Left ventricle myocardium superior (tissue), 1 donor: Measurements from ENCODE around the gene CCNL2. TPM values are rescaled to one million over a fixed set of nuclear protein-coding genes. Genes with fewer than 3 reads are reported as not detected.

Experiments used
- ATAC-seq: fragments of 200-7000 bp; cut with Tn5 transposase; one replicate; pipeline ENCODE4 v1.9.1; 2020; ENCODE audit warnings: mild to moderate bottlenecking, moderate library complexity
- DNase-seq: peaks from one replicate; pipeline ENCODE4 v3.0.0-alpha.2; 2020
- intact Hi-C: fragments of 100-400 bp; cut with micrococcal nuclease; formaldehyde crosslinking; loops from one replicate; pipeline ENCODE4 v1.11.0; 2022
- total RNA-seq: library from RNA; stranded (reverse); fragmentation: NEBNext Ultra II Directional; extraction: Animal tissue kit (Norgen Biotek cat#: 25700); gene quantifications from one replicate; pipeline ENCODE4 v1.2.1, GENCODE V29; 2021
- donor health status: DM: no; HTN: yes; CAD: no; lungs with severe emphysema.

Gene CCNL2
- total RNA-seq, 1 donor from 2014 or later = 61.0 TPM

DNA sequence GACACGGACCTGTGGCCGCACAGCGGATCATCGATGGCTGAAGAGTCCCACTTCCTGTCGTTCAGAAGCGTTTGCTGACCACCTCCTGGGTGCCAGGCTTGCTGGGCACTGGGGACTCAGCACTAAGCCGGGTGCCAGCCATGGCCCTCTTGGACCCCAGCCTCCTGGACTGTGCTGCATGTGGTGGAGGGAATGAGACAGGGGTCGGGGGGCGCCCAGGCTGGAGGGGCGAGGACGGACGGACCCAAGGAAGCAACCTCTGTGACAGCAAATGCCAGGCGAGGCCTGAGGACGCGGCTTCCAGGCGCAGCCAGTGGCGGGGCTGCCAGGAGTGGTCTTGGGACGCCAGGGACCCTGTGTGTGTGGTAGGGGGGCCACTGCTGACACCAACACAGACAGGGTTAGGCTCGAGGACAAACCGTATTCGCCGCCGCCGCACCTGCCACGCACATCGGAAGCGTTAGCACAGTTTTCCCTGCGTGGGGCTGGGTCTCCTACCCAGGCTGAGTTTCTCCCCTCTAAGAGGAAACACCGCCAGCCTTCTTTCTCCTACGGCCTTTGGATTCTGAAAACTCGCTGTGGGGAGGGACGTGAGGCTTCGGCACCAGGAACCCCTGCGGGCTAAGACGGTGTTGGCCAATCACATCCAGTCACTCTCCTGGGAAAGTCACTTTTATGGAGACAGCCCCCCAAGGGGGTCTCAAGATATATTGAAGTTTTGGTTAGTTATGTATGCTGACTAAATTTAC is 37.7 kb downstream of the CCNL2 start:
- peak; percentile 35 for DNase-seq
- no peak for ATAC-seq
- intact Hi-C loops = no loop called here

DNA sequence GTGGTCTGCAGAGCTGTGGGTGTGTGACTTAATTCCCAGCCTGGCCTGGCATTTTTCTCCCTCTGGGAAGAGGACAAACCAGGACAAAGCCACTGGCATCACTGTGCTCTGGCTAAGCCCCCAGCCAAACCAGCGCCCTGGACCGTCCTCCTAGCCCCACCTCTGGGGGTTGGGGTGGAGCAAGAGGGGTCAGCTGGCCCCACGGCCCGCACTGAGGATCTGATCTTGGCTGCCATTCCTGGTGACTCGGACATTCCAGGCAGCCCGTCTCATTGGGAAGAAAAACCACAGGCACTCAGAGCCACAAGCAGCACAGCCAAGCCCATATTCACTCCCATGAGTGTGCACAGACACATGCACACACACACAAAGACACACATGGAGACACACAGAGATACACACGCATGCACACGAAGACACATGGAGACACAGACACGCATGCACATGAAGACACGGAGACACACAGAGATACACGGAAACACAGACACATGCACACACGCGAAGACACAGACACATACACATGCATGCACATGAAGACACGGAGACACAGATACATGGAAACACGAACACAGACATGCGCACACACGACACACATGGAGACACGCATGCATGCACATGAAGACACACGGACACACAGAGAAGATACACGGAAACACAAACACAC is 38.5 kb downstream of the CCNL2 start:
- ATAC-seq (peak; percentile 68), DNase-seq (peak; percentile 76)
- intact Hi-C loops = no loop called here

DNA sequence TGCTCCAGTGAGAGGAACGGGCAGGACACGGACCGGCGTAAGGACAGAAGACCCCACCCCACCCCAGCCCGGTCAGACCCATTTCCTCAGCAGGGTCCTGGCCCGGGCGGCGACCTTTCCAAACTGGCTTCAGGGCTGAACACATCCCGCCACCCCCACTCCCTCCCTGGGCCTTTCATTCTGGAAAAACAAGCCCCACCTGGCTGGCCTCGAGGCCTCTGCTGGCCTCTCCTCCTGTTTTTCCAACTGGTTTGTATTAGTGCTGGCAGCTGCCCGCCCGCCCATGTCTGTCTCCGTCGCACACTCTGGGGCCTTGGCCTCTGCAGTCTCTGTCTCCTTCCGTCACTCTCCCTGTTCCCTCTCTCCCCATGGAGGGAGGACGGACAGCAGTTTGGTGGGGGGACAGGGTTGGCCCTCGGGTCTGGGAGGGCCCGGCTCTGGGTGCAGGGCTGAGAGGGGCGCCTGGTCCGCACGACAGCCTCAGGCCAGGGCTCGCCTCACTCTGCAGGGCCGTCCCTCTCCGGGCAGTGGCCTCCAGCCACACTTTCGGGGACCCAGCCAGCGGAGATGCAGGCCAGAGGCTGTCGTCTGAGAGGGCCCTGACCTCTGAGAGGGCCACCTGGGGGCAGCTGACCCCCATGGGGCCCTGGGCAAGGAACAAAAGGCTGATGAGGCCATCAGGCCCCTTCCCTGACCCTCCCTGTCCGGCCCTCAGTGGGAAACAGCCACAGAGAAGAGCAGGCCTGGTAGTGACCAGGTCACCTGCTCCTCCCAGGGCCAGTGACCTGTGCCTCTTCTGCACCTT is 39.3 kb downstream of the CCNL2 start:
- ATAC-seq = peak; percentile 51
- intact Hi-C loops = no loop called here
- peak; percentile 69 for DNase-seq

DNA sequence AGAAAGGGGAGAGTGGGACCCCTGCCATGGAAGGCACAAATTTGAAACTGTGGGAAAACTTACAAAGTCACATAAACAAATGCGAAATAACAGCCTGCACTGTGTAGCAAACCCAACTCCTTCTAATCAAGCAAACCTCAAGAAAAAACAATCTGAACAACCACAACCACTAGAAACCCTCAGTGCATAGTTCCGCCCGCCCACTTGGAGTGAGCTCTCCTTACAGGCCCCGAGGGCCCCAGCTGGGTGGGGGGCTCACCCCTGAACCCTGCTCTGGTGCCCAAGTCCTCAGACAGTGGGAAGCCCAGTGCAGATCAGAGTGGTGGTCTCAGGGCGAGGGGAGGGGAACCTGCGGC is 39.8 kb downstream of the CCNL2 start:
- peak; percentile 46 for DNase-seq
- ATAC-seq = peak; percentile 13
- intact Hi-C loops = no loop called here

DNA sequence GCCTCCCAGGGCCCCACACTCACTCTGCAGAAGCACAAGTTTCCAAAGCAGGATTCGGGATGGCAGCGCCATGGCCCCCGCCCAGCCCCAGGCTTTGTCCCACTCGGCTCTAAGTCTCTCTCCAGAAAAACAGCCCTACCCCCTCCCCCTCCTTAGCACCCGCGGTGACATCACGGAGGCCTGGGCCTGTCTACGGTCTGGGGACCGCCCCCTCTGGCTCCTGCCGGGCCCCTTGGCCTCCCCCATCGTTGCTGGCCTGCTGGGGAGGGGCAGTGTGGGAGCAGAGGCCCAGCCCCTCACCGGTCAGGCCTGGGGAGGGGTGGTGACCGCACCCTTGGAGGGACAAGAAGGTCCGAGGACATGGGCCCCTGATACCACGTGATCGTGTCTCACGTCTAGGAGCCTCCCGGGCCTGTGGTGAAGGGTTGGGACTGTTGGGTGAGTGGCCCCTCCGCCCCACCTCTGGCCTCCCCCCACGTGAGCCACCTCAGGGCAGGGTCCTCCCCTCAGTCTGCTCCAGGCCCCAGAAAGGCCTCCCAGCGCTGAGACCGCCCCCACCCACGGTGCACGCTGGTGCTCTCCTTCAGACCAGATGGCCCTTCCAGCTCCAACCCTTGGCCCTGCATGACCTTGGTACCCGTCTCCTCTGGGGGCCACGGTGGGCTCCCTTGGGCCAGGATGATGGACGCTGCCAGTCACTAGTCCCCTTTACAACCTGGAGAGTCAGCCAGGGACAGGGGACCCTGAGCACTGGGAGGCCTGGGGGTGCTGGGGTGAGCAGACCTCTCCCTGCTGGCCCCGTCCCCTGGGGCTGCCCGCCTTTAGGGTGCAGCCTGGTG is 40.5 kb downstream of the CCNL2 start, which contains the start of gene MXRA8:
MXRA8 (minus strand) TSS at position 123 of the 839 bp plus-strand sequence; CDS start at position 72, 51 bp downstream.
- intact Hi-C loops = no loop called here
- DNase-seq = peak; percentile 87
- peak; percentile 74 for ATAC-seq

GRCh38 chr1:1357871-1358432 is 41.2 kb downstream of the CCNL2 start:
- peak; percentile 37 for DNase-seq
- intact Hi-C loops = no loop called here
- ATAC-seq = no peak

DNA sequence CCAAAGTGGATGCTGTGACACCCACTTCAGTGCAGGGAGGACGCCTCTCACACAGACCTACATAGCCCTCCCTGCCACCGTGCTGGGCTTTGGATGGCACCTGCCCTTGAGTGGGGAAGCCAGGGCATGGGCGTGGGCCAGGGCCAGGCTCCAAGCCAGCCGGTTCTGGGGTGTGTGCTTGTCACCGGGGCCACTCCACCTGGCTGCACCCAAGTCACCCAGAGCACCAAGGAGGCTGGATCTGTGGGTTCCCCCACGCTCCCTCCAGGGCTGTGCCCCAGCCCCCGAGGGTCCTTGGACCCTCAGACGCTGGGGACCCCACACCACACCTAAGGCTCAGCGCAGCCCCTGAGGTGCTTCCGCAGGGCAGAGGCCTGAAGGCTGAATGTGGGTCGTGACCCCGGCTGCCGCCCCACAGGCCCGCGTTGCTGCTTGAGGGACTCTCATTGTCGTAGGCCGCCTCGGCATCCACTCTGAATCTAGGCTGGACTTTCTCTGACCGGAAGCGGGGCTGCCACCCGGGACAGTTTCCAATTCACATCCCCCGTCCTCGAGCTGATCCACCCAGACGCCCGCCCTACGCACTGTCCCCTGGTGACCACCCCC is 42.2 kb downstream of the CCNL2 start:
- intact Hi-C loops = no loop called here
- ATAC-seq (no peak), DNase-seq (peak; percentile 43)

GRCh38 chr1:1356166-1356795 is 42.9 kb downstream of the CCNL2 start:
- no peak for ATAC-seq
- DNase-seq = peak; percentile 25

GRCh38 chr1:1355416-1355815 is 43.7 kb downstream of the CCNL2 start:
- intact Hi-C loops = no loop called here
- DNase-seq (peak; percentile 74), ATAC-seq (no peak)

More at GRCh38 chr1:1356166-1356795, 42.9 kb downstream of the CCNL2 start:
- intact Hi-C loops = no loop called here

- DNase-seq (peak; percentile 38), ATAC-seq (no peak)
- intact Hi-C loops = no loop called here
These were observed 44.6 kb downstream of the CCNL2 start for GRCh38 chr1:1354271-1355247.

GRCh38 chr1:1353389-1354151 is 45.6 kb downstream of the CCNL2 start:
- intact Hi-C loops = no loop called here
- ATAC-seq (no peak), DNase-seq (peak; percentile 40)

- ATAC-seq (no peak), DNase-seq (peak; percentile 35)
- intact Hi-C loops = no loop called here
These were observed 46.2 kb downstream of the CCNL2 start for GRCh38 chr1:1352786-1353388.

- ATAC-seq = peak; percentile 43
- DNase-seq = peak; percentile 76
- intact Hi-C loops = no loop called here
These were observed 47.4 kb downstream of the CCNL2 start for GRCh38 chr1:1351511-1352427.

DNA sequence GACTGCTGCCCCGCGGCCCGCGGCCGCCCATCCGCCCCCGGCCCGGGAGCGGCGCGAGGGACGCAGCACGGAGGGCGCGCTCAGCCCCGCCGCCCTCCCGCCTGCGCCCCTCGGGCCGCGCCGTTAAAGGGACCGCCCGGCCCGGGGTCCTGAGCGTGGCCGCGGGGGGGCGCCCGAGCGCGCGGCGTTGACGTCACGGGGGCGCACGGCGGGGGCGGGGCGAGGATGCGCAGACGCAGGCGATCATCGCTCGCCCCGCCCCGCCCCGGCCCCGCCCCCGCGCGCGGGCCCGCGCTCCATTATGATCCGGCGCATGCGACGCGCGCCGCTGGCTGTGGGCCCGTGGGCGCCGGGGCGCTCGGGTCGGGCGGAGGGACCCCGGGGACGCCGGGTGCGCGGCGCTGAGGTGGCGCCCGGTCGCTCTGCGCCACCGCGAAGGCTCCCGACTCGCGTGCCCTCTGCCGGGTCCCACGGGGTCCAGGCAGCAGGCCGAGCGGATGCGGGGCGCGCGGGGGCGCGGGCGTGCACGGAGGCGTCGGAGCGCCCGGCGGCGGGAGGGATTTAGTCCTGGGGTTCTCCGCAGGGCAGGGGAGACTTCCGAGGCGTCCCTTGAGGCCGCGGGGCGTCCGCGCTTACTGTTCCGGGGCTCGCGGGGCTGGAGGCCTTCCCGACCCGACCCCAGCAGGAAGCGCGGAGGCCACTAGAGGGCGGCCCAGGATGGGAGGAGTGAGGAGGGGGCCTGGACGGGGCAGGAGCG is 49.7 kb downstream of the CCNL2 start, which contains the start of gene DVL1:
DVL1 (minus strand) TSS at position 163 of the 757 bp plus-strand sequence. CDS start 353 bp downstream, outside the sequence.
- ATAC-seq = peak; percentile 35
- intact Hi-C loops = no loop called here
- peak; percentile 85 for DNase-seq
